Measurements from ENCODE around the gene CHCHD3. TPM values are rescaled to one million over a fixed set of nuclear protein-coding genes. Genes with fewer than 3 reads are reported as not detected.

Gene CHCHD3
- total RNA-seq, 1 donor = 99.7 TPM

- no peak for TF ChIP-seq CTCF (IDR thresholded peaks at IDR 0.05; ENCODE audit: insufficient read depth, low read length)
- no peak overlapping the region for H3K4me3 ChIP-seq (ENCODE audit: low read depth, low read length)
- DNase-seq (ENCODE audit: low read depth) = no peak
Observed at GRCh38 chr7:133020496-133020895, 61.4 kb downstream of the CHCHD3 start.

GRCh38 chr7:133019590-133019989 lies 62.3 kb downstream of the CHCHD3 start:
- H3K4me3 ChIP-seq (ENCODE audit: low read depth, low read length) = no peak overlapping the region
- DNase-seq (ENCODE audit: low read depth) = no peak
- TF ChIP-seq CTCF (IDR thresholded peaks at IDR 0.05; ENCODE audit: insufficient read depth, low read length) = no peak

- no peak overlapping the region for H3K4me3 ChIP-seq (ENCODE audit: low read depth, low read length)
- TF ChIP-seq CTCF (IDR thresholded peaks at IDR 0.05; ENCODE audit: insufficient read depth, low read length) = no peak
- no peak for DNase-seq (ENCODE audit: low read depth)
Observed at GRCh38 chr7:133016604-133017003, 65.3 kb downstream of the CHCHD3 start.

GRCh38 chr7:133015888-133016287 lies 66.0 kb downstream of the CHCHD3 start:
- no peak for TF ChIP-seq CTCF (IDR thresholded peaks at IDR 0.05; ENCODE audit: insufficient read depth, low read length)
- H3K4me3 ChIP-seq (ENCODE audit: low read depth, low read length) = no peak overlapping the region
- DNase-seq (ENCODE audit: low read depth) = no peak

- TF ChIP-seq CTCF (IDR thresholded peaks at IDR 0.05; ENCODE audit: insufficient read depth, low read length) = no peak
- H3K4me3 ChIP-seq (ENCODE audit: low read depth, low read length) = no peak overlapping the region
- no peak for DNase-seq (ENCODE audit: low read depth)
Observed at GRCh38 chr7:133011746-133012145, 70.1 kb downstream of the CHCHD3 start.

- DNase-seq (ENCODE audit: low read depth) = peak; percentile 3
- H3K4me3 ChIP-seq (ENCODE audit: low read depth, low read length) = no peak overlapping the region
- no peak for TF ChIP-seq CTCF (IDR thresholded peaks at IDR 0.05; ENCODE audit: insufficient read depth, low read length)
Observed at GRCh38 chr7:133009426-133010252, 72.3 kb downstream of the CHCHD3 start.

- no peak overlapping the region for H3K4me3 ChIP-seq (ENCODE audit: low read depth, low read length)
- no peak for DNase-seq (ENCODE audit: low read depth)
- no peak for TF ChIP-seq CTCF (IDR thresholded peaks at IDR 0.05; ENCODE audit: insufficient read depth, low read length)
Observed at GRCh38 chr7:133007961-133008360, 73.9 kb downstream of the CHCHD3 start.
